GM12872 (cell line): ENCODE data around the gene ANKS1B.

Source experiments
- CTCF ChIP-seq: IDR thresholded peaks from 3 replicates; pipeline ENCODE4 v1.5.1; 2011; ENCODE audit warnings: low read depth, mild to moderate bottlenecking, low read length, moderate library complexity; ENCODE audit not compliant: insufficient read depth

ANKS1B gene

GRCh38 chr12:99984271-99985128 is at the start of gene ANKS1B:
ANKS1B (minus strand) TSS chr12:99984936; CDS start chr12:99984237, 699 bp downstream.
- TF ChIP-seq CTCF, result no peak

GRCh38 chr12:100031836-100032235 is 47.1 kb upstream of the ANKS1B start:
- no peak for TF ChIP-seq CTCF

- TF ChIP-seq CTCF, result no peak
Measured at GRCh38 chr12:100027671-100028070, 42.9 kb upstream of the ANKS1B start.

- TF ChIP-seq CTCF, result no peak
Measured at GRCh38 chr12:100026241-100026640, 41.5 kb upstream of the ANKS1B start.

- TF ChIP-seq CTCF, result no peak
Measured at GRCh38 chr12:100024974-100025555, 40.3 kb upstream of the ANKS1B start.

- TF ChIP-seq CTCF, result no peak
Measured at GRCh38 chr12:100020370-100020769, 35.6 kb upstream of the ANKS1B start.

- TF ChIP-seq CTCF, result no peak
Measured at GRCh38 chr12:100017056-100017455, 32.3 kb upstream of the ANKS1B start.
